GM21367 (cell line): ENCODE results near the gene PUM1.

Source experiments
- ATAC-seq: cut with Tn5 transposase; IDR thresholded peaks from one replicate; pipeline ENCODE4 v1.9.1; 2021; ENCODE audit not compliant: unreplicated experiment

PUM1 gene

GRCh38 chr1:31031330-31032143 is 34.0 kb downstream of the PUM1 start:
- ATAC-seq = no peak

GRCh38 chr1:31029026-31029425 is 36.5 kb downstream of the PUM1 start:
- ATAC-seq = no peak

- no peak for ATAC-seq
Observed at GRCh38 chr1:31027693-31028526, 37.6 kb downstream of the PUM1 start.

GRCh38 chr1:31022259-31022658 is 43.3 kb downstream of the PUM1 start:
- no peak for ATAC-seq

- ATAC-seq = no peak
Observed at GRCh38 chr1:31020007-31020790, 45.3 kb downstream of the PUM1 start.

GRCh38 chr1:31019401-31019800 is 46.1 kb downstream of the PUM1 start:
- ATAC-seq = no peak

GRCh38 chr1:31016868-31017267 is 48.6 kb downstream of the PUM1 start:
- ATAC-seq = no peak

GRCh38 chr1:31013187-31013864 is 52.2 kb downstream of the PUM1 start:
- peak; percentile 36 for ATAC-seq

- ATAC-seq = no peak
Observed at GRCh38 chr1:31012210-31012924, 53.1 kb downstream of the PUM1 start.

- ATAC-seq = no peak
Observed at GRCh38 chr1:31011719-31012118, 53.8 kb downstream of the PUM1 start.

- no peak for ATAC-seq
Observed at GRCh38 chr1:31010086-31010989, 55.2 kb downstream of the PUM1 start.

GRCh38 chr1:31007462-31007991 is 58.0 kb downstream of the PUM1 start:
- no peak for ATAC-seq

GRCh38 chr1:31006747-31007146 is 58.8 kb downstream of the PUM1 start:
- ATAC-seq = no peak

GRCh38 chr1:31005617-31006166 is 59.8 kb downstream of the PUM1 start:
- no peak for ATAC-seq

GRCh38 chr1:31005198-31005597 is 60.3 kb downstream of the PUM1 start:
- ATAC-seq = no peak

- no peak for ATAC-seq
Observed at GRCh38 chr1:31004231-31004621, 61.3 kb downstream of the PUM1 start.

- no peak for ATAC-seq
Observed at GRCh38 chr1:31003613-31004230, 61.8 kb downstream of the PUM1 start.

GRCh38 chr1:31000301-31000700 is 65.2 kb downstream of the PUM1 start:
- ATAC-seq = no peak
